HG03460 (cell line): Measurements from ENCODE around the gene POLD2.
"Not testable (repeated sequence)": the region's sequence is repeated elsewhere in the genome, so short reads cannot be mapped to it uniquely, and the experiment has no call there.

Source experiments
- ATAC-seq: cut with Tn5 transposase; IDR thresholded peaks from one replicate; pipeline ENCODE4 v1.9.1; 2021; ENCODE audit not compliant: unreplicated experiment

Gene POLD2

GRCh38 chr7:44123190-44124003, at the start of gene POLD2:
POLD2 (minus strand) TSS chr7:44123548; CDS start chr7:44122053, 1,495 bp downstream.
- ATAC-seq: peak; percentile 99

GRCh38 chr7:44172803-44173424, 49.6 kb upstream of the POLD2 start:
- ATAC-seq: no peak

- no peak for ATAC-seq
Measured at GRCh38 chr7:44172352-44172751, 49.0 kb upstream of the POLD2 start.

- ATAC-seq: not testable (repeated sequence)
Measured at GRCh38 chr7:44171901-44172300, 48.6 kb upstream of the POLD2 start.

GRCh38 chr7:44167920-44168319, 44.6 kb upstream of the POLD2 start:
- no peak for ATAC-seq

- no peak for ATAC-seq
Measured at GRCh38 chr7:44163591-44163990, 40.2 kb upstream of the POLD2 start.

GRCh38 chr7:44162785-44163395, 39.5 kb upstream of the POLD2 start:
- no peak for ATAC-seq

- no peak for ATAC-seq
Measured at GRCh38 chr7:44162179-44162578, 38.8 kb upstream of the POLD2 start.

- no peak for ATAC-seq
Measured at GRCh38 chr7:44161371-44161770, 38.0 kb upstream of the POLD2 start.

GRCh38 chr7:44159824-44160630, 36.7 kb upstream of the POLD2 start:
- no peak for ATAC-seq

GRCh38 chr7:44158873-44159631, 35.7 kb upstream of the POLD2 start:
- ATAC-seq: no peak

GRCh38 chr7:44158096-44158872, 34.9 kb upstream of the POLD2 start:
- no peak for ATAC-seq

GRCh38 chr7:44157116-44158080, 34.0 kb upstream of the POLD2 start:
- ATAC-seq: no peak

- ATAC-seq: no peak
Measured at GRCh38 chr7:44156453-44157010, 33.2 kb upstream of the POLD2 start.

- ATAC-seq: no peak
Measured at GRCh38 chr7:44155191-44156185, 32.1 kb upstream of the POLD2 start.

GRCh38 chr7:44154703-44155102, 31.4 kb upstream of the POLD2 start:
- ATAC-seq: no peak

GRCh38 chr7:44153948-44154335, 30.6 kb upstream of the POLD2 start:
- ATAC-seq: no peak
